GM12878 (cell line): ENCODE results near the gene INIP. TPM values are rescaled to one million over a fixed set of nuclear protein-coding genes. Genes with fewer than 3 reads are reported as not detected.

Experiments used
- ATAC-seq: fragments of 200-7000 bp; cut with Tn5 transposase; 3 replicates; pipeline ENCODE4 v1.9.1; 2020; ENCODE audit warnings: mild to moderate bottlenecking, moderate library complexity
- BruUV-seq: library from RNA; stranded (reverse); fragments of 400-500 nt; replicated peaks from 2 replicates; lab custom pipeline; 2021; lab: Mats Ljungman, UMichigan
- CTCF ChIA-PET: fragments of 300-600 bp; sonication (Branson Sonifier 250); formaldehyde crosslinking; extraction: SDS; loops from one replicate; lab custom pipeline; 2021; ENCODE audit warnings: inconsistent platforms; lab: Yijun Ruan, JAX
- POLR2A ChIA-PET: fragments of 350-600 bp; formaldehyde crosslinking; extraction: SDS; loops from one replicate; lab custom pipeline; 2021; ENCODE audit warnings: inconsistent platforms; lab: Charles Lee
- RAD21 ChIA-PET: fragments of 300-600 bp; sonication (Branson Sonifier 250); formaldehyde crosslinking; loops from one replicate; lab custom pipeline; 2023; ENCODE audit warnings: antibody characterized with exemption; ENCODE audit not compliant: unreplicated experiment; lab: Charles Lee
- SMC1A ChIA-PET: fragments of 300-600 bp; sonication (Branson Sonifier 250); formaldehyde crosslinking; loops from one replicate; lab custom pipeline; 2023; ENCODE audit not compliant: unreplicated experiment, uncharacterized antibody; lab: Charles Lee
- DNase-seq: peaks from one replicate; pipeline ENCODE4 v3.0.0-alpha.2; 2011; ENCODE audit warnings: low read depth, low spot score
- FAIRE-seq: peaks from 3 replicates; lab custom pipeline; 2011; peaks lifted over from hg19 to GRCh38; lab: Jason Lieb, UNC
- H2AFZ ChIP-seq: 2 replicates; pipeline ENCODE4 v1.6.0; 2011; ENCODE audit warnings: low read depth, low read length, control low read depth; ENCODE audit not compliant: control insufficient read depth
- H3K27ac ChIP-seq: 2 replicates; pipeline ENCODE4 v1.5.1; 2011; ENCODE audit warnings: control low read depth; ENCODE audit not compliant: control insufficient read depth, insufficient read depth
- H3K27me3 ChIP-seq, 2 experiments: replicated peaks in 1 of 2; 2 replicates each; pipeline versions ENCODE4 v1.6.0 to v1.6.1; 2011; ENCODE audit warnings: low read length in 1 of 2; ENCODE audit not compliant: control insufficient read depth in 2 of 2, insufficient read depth in 2 of 2
- H3K36me3 ChIP-seq, 2 experiments: 2 replicates each; pipeline ENCODE4 v1.5.1; 2011; ENCODE audit warnings: low read length in 1 of 2; ENCODE audit not compliant: control insufficient read depth in 2 of 2, insufficient read depth in 2 of 2
- H3K4me1 ChIP-seq: 2 replicates; pipeline ENCODE4 v1.6.1; 2011; ENCODE audit warnings: mild to moderate bottlenecking, low read length, moderate library complexity, mixed read lengths; ENCODE audit not compliant: control insufficient read depth, insufficient read depth
- H3K4me2 ChIP-seq: 2 replicates; pipeline ENCODE4 v1.6.0; 2011; ENCODE audit warnings: control low read depth; ENCODE audit not compliant: control insufficient read depth, insufficient read depth
- H3K4me3 ChIP-seq: fragments of 200-600 bp; sonication (generic); 2 replicates; pipeline ENCODE4 v1.5.1; 2016
- H3K79me2 ChIP-seq: 2 replicates; pipeline ENCODE4 v1.6.0; 2011; ENCODE audit warnings: low read length; ENCODE audit not compliant: control insufficient read depth, insufficient read depth
- H3K9ac ChIP-seq: 2 replicates; pipeline ENCODE4 v1.8.0; 2011; ENCODE audit warnings: low read length, control low read depth, mixed read lengths; ENCODE audit not compliant: control insufficient read depth, insufficient read depth
- H3K9me3 ChIP-seq: replicated peaks from 3 replicates; pipeline ENCODE4 v1.5.1; 2011; ENCODE audit warnings: mild to moderate bottlenecking, low read length; ENCODE audit not compliant: control insufficient read depth, insufficient read depth
- H4K20me1 ChIP-seq: 2 replicates; pipeline ENCODE4 v1.6.0; 2011; ENCODE audit not compliant: control insufficient read depth, insufficient read depth
- CBX3 ChIP-seq: fragments of 200-600 bp; sonication (generic); IDR thresholded peaks from 2 replicates; pipeline ENCODE4 v1.6.1; 2016; ENCODE audit warnings: low read depth, borderline replicate concordance
- DPF2 ChIP-seq: fragments of 450-650 bp; IDR thresholded peaks from 2 replicates; pipeline ENCODE4 v1.6.1; 2017; ENCODE audit warnings: mild to moderate bottlenecking
- ELK1 ChIP-seq: IDR thresholded peaks from 2 replicates; pipeline ENCODE4 v1.6.1; 2012; ENCODE audit warnings: low read depth, low read length, improper control_type of control experiment
- ETV6 ChIP-seq, 2 experiments: fragments of 450-650 bp in 1 of 2; IDR thresholded peaks in 1 of 2; conservative IDR thresholded peaks in 1 of 2; 2 replicates each; pipeline ENCODE4 v1.6.1; 2014; ENCODE audit warnings: antibody characterized with exemption in 1 of 2, borderline replicate concordance in 1 of 2, low read depth in 1 of 2, mild to moderate bottlenecking in 1 of 2, moderate library complexity in 1 of 2
- FOXM1 ChIP-seq: IDR thresholded peaks from 2 replicates; pipeline ENCODE4 v1.6.1; 2012; ENCODE audit warnings: low read depth, mild to moderate bottlenecking, inconsistent platforms, low read length, moderate library complexity
- HDAC2 ChIP-seq: fragments of 200-600 bp; sonication (generic); IDR thresholded peaks from 2 replicates; pipeline ENCODE4 v1.6.1; 2017
- IKZF1 ChIP-seq: fragments of 450-650 bp; conservative IDR thresholded peaks from 2 replicates; pipeline ENCODE4 v1.6.1; 2017; ENCODE audit warnings: antibody characterized with exemption, mild to moderate bottlenecking
- KDM1A ChIP-seq: fragments of 200-600 bp; sonication (generic); IDR thresholded peaks from 2 replicates; pipeline ENCODE4 v1.6.1; 2016; ENCODE audit warnings: borderline replicate concordance
- MXI1 ChIP-seq: fragments of 150-350 bp; IDR thresholded peaks from 2 replicates; pipeline ENCODE4 v1.6.1; 2011; ENCODE audit warnings: low read depth, mild to moderate bottlenecking, inconsistent platforms, low read length, improper control_type of control experiment
- MYC ChIP-seq: IDR thresholded peaks from 2 replicates; pipeline ENCODE4 v1.6.1; 2011; ENCODE audit warnings: mild to moderate bottlenecking, low read length, moderate library complexity, inconsistent platforms; ENCODE audit not compliant: insufficient read depth, insufficient replicate concordance, insufficient read length, severe bottlenecking
- NBN ChIP-seq: fragments of 450-650 bp; IDR thresholded peaks from 2 replicates; pipeline ENCODE4 v1.6.1; 2016
- PRDM15 ChIP-seq: fragments of 450-650 bp; formaldehyde crosslinking; IDR thresholded peaks from 2 replicates; pipeline ENCODE4 v1.4.0; 2020; ENCODE audit warnings: mild to moderate bottlenecking, moderate library complexity
- RBBP5 ChIP-seq: fragments of 200-600 bp; sonication (generic); conservative IDR thresholded peaks from 2 replicates; pipeline ENCODE4 v1.6.1; 2016
- REST ChIP-seq: IDR thresholded peaks from 2 replicates; pipeline ENCODE4 v1.6.1; 2012; ENCODE audit warnings: mild to moderate bottlenecking, low read depth, low read length
- TAF1 ChIP-seq: IDR thresholded peaks from 2 replicates; pipeline ENCODE4 v1.6.1; 2011; ENCODE audit warnings: mild to moderate bottlenecking, low read depth, low read length, borderline replicate concordance
- WRNIP1 ChIP-seq: IDR thresholded peaks from 2 replicates; pipeline ENCODE4 v1.6.1; 2011; ENCODE audit warnings: low read depth, low read length, improper control_type of control experiment, borderline replicate concordance
- ZZZ3 ChIP-seq: IDR thresholded peaks from 2 replicates; pipeline ENCODE4 v1.6.1; 2011; ENCODE audit warnings: low read depth; ENCODE audit not compliant: control insufficient read depth, insufficient read length
- WGBS: methylation state at CpG from one replicate; pipeline ENCODE4 v1.1.6; 2016; ENCODE audit warnings: low lambda C conversion rate; ENCODE audit not compliant: insufficient replicate concordance, insufficient coverage; ENCODE audit errors: missing lambda C conversion rate; 5-methylcytosine and 5-hydroxymethylcytosine counted together
- in situ Hi-C: fragments of 300-500 bp; cut with MboI; formaldehyde crosslinking; loops from 9 replicates; pipeline ENCODE4 v1.14.3; 2018; ENCODE audit warnings: mixed read lengths
- intact Hi-C: fragments of 100-400 bp; cut with micrococcal nuclease; formaldehyde crosslinking; loops from one replicate; pipeline ENCODE4 v1.14.2; 2022; ENCODE audit not compliant: unreplicated experiment
- polyA plus RNA-seq, 11 experiments: library from polyadenylated mRNA; depleted of rRNA in 4 of 11; unstranded in 6 of 11; stranded (reverse) in 5 of 11; fragments of >200 nt; fragmentation: Nextera tagmentation in 4 of 11; fragmentation: Illumina TruSeq in 1 of 11; extraction: Ambion mirVana in 4 of 11; extraction: Trizol in 1 of 11; gene quantifications; 1 replicate in 1 of 11; 2 replicates in 10 of 11; pipeline versions ENCODE4 v1.2.1 to v1.2.3, GENCODE V29; 2011 to 2016; ENCODE audit warnings: inconsistent platforms in 2 of 11, missing spikeins in 2 of 11, low read depth in 1 of 11
- total RNA-seq, 4 experiments: library from RNA; depleted of rRNA in 3 of 4; stranded (reverse); fragments of >200 nt in 3 of 4; fragmentation: Illumina TruSeq in 1 of 4; extraction: Trizol in 1 of 4; gene quantifications; 2 replicates each; pipeline versions ENCODE4 v1.2.1 to v1.2.3, GENCODE V29; 2013 to 2021

Gene INIP
- total and polyA plus RNA-seq, 10 of the 15 experiments (the other 5 are each of a cell fraction or from before 2014, with no cell fraction given) = 18.9 to 66.5 (median 37.7) TPM

GRCh38 chr9:112663681-112664080 lies 54.2 kb downstream of the INIP start:
- H3K4me2 ChIP-seq = no peak overlapping the region
- no peaks in the 10 kb centered on the region for H3K9me3 ChIP-seq
- no TSS peak for BruUV-seq
- ChIA-PET POLR2A (no interaction called here), SMC1A (interaction anchor here (1.0 to 1.2 kb wide), 3 partner anchors 9 to 219 kb away, joined by 3 read pairs; no protein-coding TSS in a partner anchor), RAD21 (interaction anchor here (1.2 kb wide), 1 partner anchor 302 kb away, joined by 3 read pairs; no protein-coding TSS in a partner anchor), CTCF (interaction anchor here (0.6 to 3.2 kb wide), 4 partner anchors 18 to 903 kb away, joined by 3 to 14 read pairs (median 4); no protein-coding TSS in a partner anchor)
- H3K27me3 ChIP-seq = no peaks in the 10 kb centered on the region
- FAIRE-seq = no peak
- no peaks in the 10 kb centered on the region for H3K36me3 ChIP-seq
- DNase-seq = no peak
- in situ Hi-C loops = no loop called here
- no peak for ATAC-seq
- H3K79me2 ChIP-seq = no peaks in the 10 kb centered on the region
- H3K4me1 ChIP-seq = no peaks in the 10 kb centered on the region
- H3K4me3 ChIP-seq = no peak overlapping the region
- no peak overlapping the region for H2AFZ ChIP-seq
- no peak overlapping the region for H3K9ac ChIP-seq
- intact Hi-C loops = no loop called here
- no peaks in the 10 kb centered on the region for H4K20me1 ChIP-seq
- WGBS = 91% methylated on average over 5 of the region's 5 CpGs
- H3K27ac ChIP-seq = no peak overlapping the region
- TF ChIP-seq NBN = no peak
- TF ChIP-seq CBX3 = no peak
- TF ChIP-seq HDAC2 = no peak
- no peak for TF ChIP-seq REST
- TF ChIP-seq MXI1 = no peak
- TF ChIP-seq ETV6 (conservative IDR thresholded peaks at IDR 0.05 in 1 of 2, IDR thresholded peaks at IDR 0.05 in 1 of 2; ENCODE audit: borderline replicate concordance in 1 of 2, low read depth in 1 of 2) = no peak
- TF ChIP-seq ZZZ3 = no peak
- TF ChIP-seq RBBP5 = no peak
- TF ChIP-seq FOXM1 = no peak
- TF ChIP-seq IKZF1 = no peak
- TF ChIP-seq TAF1 = no peak
- no peak for TF ChIP-seq PRDM15 (CRISPR knock-in tag)
- no peak for TF ChIP-seq MYC
- TF ChIP-seq ELK1 = no peak
- no peak for TF ChIP-seq DPF2
- TF ChIP-seq WRNIP1 = no peak
- TF ChIP-seq KDM1A = no peak
